ENCODE results near the gene ZNHIT2.
"Not testable (repeated sequence)": the region's sequence is repeated elsewhere in the genome, so short reads cannot be mapped to it uniquely, and the experiment has no call there.

The ZNHIT2 gene

GRCh38 chr11:65118891-65119669 is 1.6 kb upstream of the ZNHIT2 start:
- DNase-seq = not testable (repeated sequence)

- DNase-seq = no peak
Measured at GRCh38 chr11:65118097-65118837, 766 bp upstream of the ZNHIT2 start.

GRCh38 chr11:65116370-65117205 is 913 bp downstream of the ZNHIT2 start:
- DNase-seq = no peak

GRCh38 chr11:65115361-65116082 is 2.0 kb downstream of the ZNHIT2 start:
- no peak for DNase-seq

GRCh38 chr11:65114538-65115171 is 2.8 kb downstream of the ZNHIT2 start:
- no peak for DNase-seq

- no peak for DNase-seq
Measured at GRCh38 chr11:65113839-65114238, 3.7 kb downstream of the ZNHIT2 start.

GRCh38 chr11:65113361-65113756 is 4.1 kb downstream of the ZNHIT2 start:
- no peak for DNase-seq

- peak; percentile 46 to 56 for DNase-seq
Measured at GRCh38 chr11:65112546-65113360, 4.7 kb downstream of the ZNHIT2 start.

- DNase-seq = peak; percentile 81 to 86
Measured at GRCh38 chr11:65111744-65112545, 5.6 kb downstream of the ZNHIT2 start, which contains the start of gene TM7SF2. Gene TM7SF2, plus strand, starts transcription at chr11:65111872. Its CDS starts 144 bp downstream, at chr11:65112016.

GRCh38 chr11:65111159-65111743 is 6.2 kb downstream of the ZNHIT2 start:
- DNase-seq = no peak

- DNase-seq = peak; percentile 65 to 82
Measured at GRCh38 chr11:65110354-65110861, 7.1 kb downstream of the ZNHIT2 start.

- no peak for DNase-seq
Measured at GRCh38 chr11:65109231-65110198, 8.0 kb downstream of the ZNHIT2 start.

- DNase-seq = no peak
Measured at GRCh38 chr11:65108469-65109123, 8.9 kb downstream of the ZNHIT2 start.

GRCh38 chr11:65107751-65108468 is 9.6 kb downstream of the ZNHIT2 start:
- DNase-seq = no peak

GRCh38 chr11:65107078-65107477 is 10.4 kb downstream of the ZNHIT2 start:
- no peak for DNase-seq

GRCh38 chr11:65104628-65105027 is 12.9 kb downstream of the ZNHIT2 start:
- no peak for DNase-seq

GRCh38 chr11:65103476-65103875 is 14.0 kb downstream of the ZNHIT2 start:
- no peak for DNase-seq
